Gastrocnemius medialis (tissue), 4 donors: Measurements from ENCODE around the gene MCOLN2. TPM values are rescaled to one million over a fixed set of nuclear protein-coding genes. Genes with fewer than 3 reads are reported as not detected.

Experiments used
- ATAC-seq, 2 donors: fragments of 150-250 bp; one replicate each; pipeline ENCODE4 v1.9.1; 2016
- DNase-seq, 2 donors: peaks; one replicate each; pipeline ENCODE4 v3.0.0-alpha.2; 2019
- H3K27ac ChIP-seq, 4 donors: fragments of 200-600 bp; sonication (generic); 1 replicate in 1 of 4; 2 replicates in 3 of 4; pipeline ENCODE4 v1.5.1; 2016 to 2018; ENCODE audit warnings: mild to moderate bottlenecking in 2 of 4, moderate library complexity in 1 of 4
- H3K27me3 ChIP-seq, 3 donors: fragments of 200-600 bp; sonication (generic) in 2 of 3; 1 replicate in 1 of 3; 2 replicates in 2 of 3; pipeline versions ENCODE4 v1.5.1 to v1.6.0; 2016 to 2019; ENCODE audit warnings: mild to moderate bottlenecking in 1 of 3, moderate library complexity in 1 of 3
- H3K36me3 ChIP-seq, 2 donors: fragments of 200-600 bp; sonication (generic) in 1 of 2; one replicate each; pipeline ENCODE4 v1.5.1; 2017 to 2018
- H3K4me1 ChIP-seq, 2 donors: fragments of 200-600 bp; sonication (generic) in 1 of 2; one replicate each; pipeline ENCODE4 v1.5.1; 2016 to 2017; ENCODE audit warnings: mild to moderate bottlenecking in 2 of 2
- H3K4me3 ChIP-seq, 4 donors: fragments of 200-600 bp; sonication (generic) in 3 of 4; 1 replicate in 1 of 4; 2 replicates in 3 of 4; pipeline ENCODE4 v1.5.1; 2016 to 2019; ENCODE audit warnings: mild to moderate bottlenecking in 2 of 4
- H3K9me3 ChIP-seq, 3 donors: fragments of 200-600 bp; sonication (generic) in 2 of 3; 1 replicate in 1 of 3; 2 replicates in 2 of 3; pipeline ENCODE4 v1.5.1; 2016 to 2019
- POLR2A ChIP-seq, 2 donors: fragments of 450-650 bp; IDR thresholded peaks; one replicate each; pipeline ENCODE4 v1.6.1; 2017; ENCODE audit warnings: antibody characterized with exemption in 2 of 2, mild to moderate bottlenecking in 2 of 2, moderate library complexity in 2 of 2
- in situ Hi-C, 4 donors: fragments of 200-750 bp; cut with MboI; loops; one replicate each; pipeline versions ENCODE4 v1.15.0 to v1.8.0; 2017; ENCODE audit warnings: low sequenced_read_pairs in 4 of 4
- intact Hi-C: fragments of 100-400 bp; cut with DNase I; formaldehyde crosslinking; loops from one replicate; pipeline ENCODE4 v1.15.1; 2023; ENCODE audit warnings: low total_unique reads
- total RNA-seq, 4 donors: library from RNA; depleted of rRNA; stranded (reverse); fragments of >200 nt; gene quantifications; one replicate each; pipeline versions ENCODE4 v1.1.0 to v1.2.3, GENCODE V29; 2016
- TF ChIP-seq, protein P1 (sequence below), 5 experiments: fragments of 450-650 bp in 3 of 5; fragments of 200-600 bp in 2 of 5; sonication (generic) in 2 of 5; IDR thresholded peaks in 4 of 5; conservative IDR thresholded peaks in 1 of 5; 1 replicate in 4 of 5; 2 replicates in 1 of 5; pipeline ENCODE4 v1.5.1; 2016 to 2019; ENCODE audit warnings: antibody characterized with exemption in 5 of 5, mild to moderate bottlenecking in 3 of 5, moderate library complexity in 3 of 5

The MCOLN2 gene
- total RNA-seq, 4 donors from 2014 or later, result 0.22 to 3.0 TPM; not detected in 2

DNA sequence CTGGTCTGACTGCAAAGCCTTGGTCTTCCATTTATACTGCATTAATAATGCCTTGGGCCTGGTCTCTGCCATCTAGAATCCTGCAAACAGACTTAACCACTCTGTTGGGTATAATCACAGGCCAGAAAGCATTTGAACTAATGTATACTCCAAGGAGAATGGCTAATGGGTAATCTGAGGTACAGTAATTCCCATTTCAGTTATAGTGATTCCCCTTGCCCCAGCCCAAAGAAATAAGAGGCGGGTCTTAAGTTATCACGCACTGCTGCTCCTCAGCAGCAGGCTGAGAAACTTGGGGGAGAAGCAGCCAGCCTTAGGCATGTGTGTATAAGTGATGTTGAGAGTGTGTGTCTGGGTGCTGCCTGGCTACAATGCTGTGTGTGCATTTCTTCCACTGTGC is 106.3 kb downstream of the MCOLN2 start:
- intact Hi-C loops, result no loop called here

GRCh38 chr1:84889437-84889836 is 107.5 kb downstream of the MCOLN2 start:
- no peaks in the 10 kb centered on the region for H3K36me3 ChIP-seq
- intact Hi-C loops, result no loop called here
- in situ Hi-C loops, result no loop called here
- no peak for DNase-seq
- H3K4me3 ChIP-seq, result no peak overlapping the region
- H3K9me3 ChIP-seq, result no peaks in the 10 kb centered on the region
- no peak overlapping the region for H3K27ac ChIP-seq
- no peaks in the 10 kb centered on the region for H3K4me1 ChIP-seq
- H3K27me3 ChIP-seq, result peaks cover 11 to 24% (median 15%) of the 10 kb centered on the region in 3 donors
- ATAC-seq, result no peak
- TF ChIP-seq POLR2A (IDR thresholded peaks at IDR 0.05), result no peak
- TF ChIP-seq, protein P1, sequence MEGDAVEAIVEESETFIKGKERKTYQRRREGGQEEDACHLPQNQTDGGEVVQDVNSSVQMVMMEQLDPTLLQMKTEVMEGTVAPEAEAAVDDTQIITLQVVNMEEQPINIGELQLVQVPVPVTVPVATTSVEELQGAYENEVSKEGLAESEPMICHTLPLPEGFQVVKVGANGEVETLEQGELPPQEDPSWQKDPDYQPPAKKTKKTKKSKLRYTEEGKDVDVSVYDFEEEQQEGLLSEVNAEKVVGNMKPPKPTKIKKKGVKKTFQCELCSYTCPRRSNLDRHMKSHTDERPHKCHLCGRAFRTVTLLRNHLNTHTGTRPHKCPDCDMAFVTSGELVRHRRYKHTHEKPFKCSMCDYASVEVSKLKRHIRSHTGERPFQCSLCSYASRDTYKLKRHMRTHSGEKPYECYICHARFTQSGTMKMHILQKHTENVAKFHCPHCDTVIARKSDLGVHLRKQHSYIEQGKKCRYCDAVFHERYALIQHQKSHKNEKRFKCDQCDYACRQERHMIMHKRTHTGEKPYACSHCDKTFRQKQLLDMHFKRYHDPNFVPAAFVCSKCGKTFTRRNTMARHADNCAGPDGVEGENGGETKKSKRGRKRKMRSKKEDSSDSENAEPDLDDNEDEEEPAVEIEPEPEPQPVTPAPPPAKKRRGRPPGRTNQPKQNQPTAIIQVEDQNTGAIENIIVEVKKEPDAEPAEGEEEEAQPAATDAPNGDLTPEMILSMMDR (IDR thresholded peaks at IDR 0.05 in 4 of 5, conservative IDR thresholded peaks at IDR 0.05 in 1 of 5), result no peak

More for the DNA sequence above, 106.3 kb downstream of the MCOLN2 start:
- H3K4me3 ChIP-seq, result no peak overlapping the region
- H3K4me1 ChIP-seq, result no peaks in the 10 kb centered on the region
- no peak for DNase-seq
- in situ Hi-C loops, result no loop called here
- H3K36me3 ChIP-seq, result no peaks in the 10 kb centered on the region
- H3K9me3 ChIP-seq, result no peaks in the 10 kb centered on the region
- peaks cover 15 to 24% (median 16%) of the 10 kb centered on the region in 3 donors for H3K27me3 ChIP-seq
- TF ChIP-seq POLR2A (IDR thresholded peaks at IDR 0.05), result no peak
- TF ChIP-seq, protein P1 (IDR thresholded peaks at IDR 0.05 in 4 of 5, conservative IDR thresholded peaks at IDR 0.05 in 1 of 5), result no peak
- ATAC-seq, result no peak
- no peak overlapping the region for H3K27ac ChIP-seq

DNA sequence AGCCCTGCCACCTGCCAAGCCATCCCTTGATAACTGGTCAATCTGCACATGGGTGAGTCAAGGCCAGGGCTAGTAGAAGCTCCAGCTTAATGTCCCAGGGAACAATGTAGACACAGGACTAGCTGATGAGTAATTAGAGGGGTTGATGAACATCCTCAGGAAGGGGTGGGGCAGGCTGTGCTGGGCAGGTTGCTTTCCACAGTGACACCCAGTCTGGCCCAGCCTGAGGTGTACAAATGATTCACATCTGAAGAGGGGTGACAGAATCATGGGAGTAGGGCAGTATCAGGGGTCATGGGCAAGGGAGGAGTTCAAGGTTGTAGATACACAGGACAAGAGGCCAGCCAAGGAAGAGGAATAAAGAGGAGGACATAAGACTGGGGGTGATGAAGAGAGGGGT is 108.2 kb downstream of the MCOLN2 start:
- in situ Hi-C loops, result no loop called here

GRCh38 chr1:84887261-84887934 is 109.5 kb downstream of the MCOLN2 start:
- ATAC-seq (no peak), DNase-seq (no peak)
- H3K36me3 ChIP-seq, result no peaks in the 10 kb centered on the region
- in situ Hi-C loops, result no loop called here
- H3K27ac ChIP-seq, result no peak overlapping the region
- H3K9me3 ChIP-seq, result no peaks in the 10 kb centered on the region
- H3K4me1 ChIP-seq, result no peaks in the 10 kb centered on the region
- TF ChIP-seq, protein P1 (IDR thresholded peaks at IDR 0.05 in 4 of 5, conservative IDR thresholded peaks at IDR 0.05 in 1 of 5), result no peak
- TF ChIP-seq POLR2A (IDR thresholded peaks at IDR 0.05), result no peak
- peaks cover 2 to 7% (median 2%) of the 10 kb centered on the region in 3 donors for H3K27me3 ChIP-seq
- intact Hi-C loops, result no loop called here
- H3K4me3 ChIP-seq, result no peak overlapping the region

More for the DNA sequence above, 108.2 kb downstream of the MCOLN2 start:
- no peak for TF ChIP-seq POLR2A (IDR thresholded peaks at IDR 0.05)
- TF ChIP-seq, protein P1 (IDR thresholded peaks at IDR 0.05 in 4 of 5, conservative IDR thresholded peaks at IDR 0.05 in 1 of 5), result no peak
- intact Hi-C loops, result no loop called here
- H3K27ac ChIP-seq, result no peak overlapping the region
- no peak overlapping the region for H3K4me3 ChIP-seq
- ATAC-seq, result no peak
- no peaks in the 10 kb centered on the region for H3K36me3 ChIP-seq
- no peak for DNase-seq
- H3K9me3 ChIP-seq, result no peaks in the 10 kb centered on the region
- no peaks in the 10 kb centered on the region for H3K4me1 ChIP-seq
- H3K27me3 ChIP-seq, result peaks cover 11 to 20% (median 12%) of the 10 kb centered on the region in 3 donors
